NCI-H2107 treated with DMSO at 0.1 percent for 48 hours (cell line): ENCODE measurements around the gene SHQ1.
"Not testable (repeated sequence)": the region's sequence is repeated elsewhere in the genome, so short reads cannot be mapped to it uniquely, and the experiment has no call there.

ENCODE experiments used
- DNase-seq: peaks from one replicate; lab custom pipeline; 2025; ENCODE audit not compliant: unreplicated experiment; lab: John Stamatoyannopoulos, UW

The SHQ1 gene

DNA sequence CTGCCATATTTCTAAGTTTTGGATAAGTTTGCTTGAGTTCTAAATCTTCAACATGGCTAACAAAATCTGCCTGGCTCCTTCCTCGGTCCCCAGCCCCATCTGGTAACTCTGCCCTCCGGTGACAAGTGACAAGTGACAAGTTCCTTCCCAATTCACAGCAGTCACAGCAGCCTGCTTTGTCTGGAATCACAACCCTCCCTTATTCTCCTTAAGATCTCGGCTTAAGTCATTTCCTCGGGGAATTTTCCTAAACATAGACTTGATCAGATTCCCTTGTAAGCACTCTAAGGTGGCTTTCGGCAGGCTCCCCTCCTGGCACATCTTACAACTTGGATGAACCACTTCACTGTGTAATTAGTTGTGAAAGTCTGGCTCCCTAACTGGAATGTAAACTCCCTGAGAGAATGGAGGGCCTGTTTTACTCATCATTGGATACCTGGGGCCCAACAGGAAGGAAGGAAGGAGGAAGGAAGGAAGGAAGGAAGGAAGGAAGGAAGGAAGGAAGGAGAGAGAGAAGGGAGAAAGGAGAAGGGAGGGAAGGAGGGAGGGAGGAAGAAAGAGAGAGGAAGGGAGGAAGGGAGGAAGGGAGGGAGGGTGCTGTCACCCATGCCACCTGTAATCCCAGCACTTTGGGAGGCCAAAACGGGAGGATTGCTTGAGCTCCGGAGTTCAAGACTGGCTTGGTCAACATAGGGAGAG lies 126.4 kb downstream of the SHQ1 start:
- DNase-seq, result no peak

DNA sequence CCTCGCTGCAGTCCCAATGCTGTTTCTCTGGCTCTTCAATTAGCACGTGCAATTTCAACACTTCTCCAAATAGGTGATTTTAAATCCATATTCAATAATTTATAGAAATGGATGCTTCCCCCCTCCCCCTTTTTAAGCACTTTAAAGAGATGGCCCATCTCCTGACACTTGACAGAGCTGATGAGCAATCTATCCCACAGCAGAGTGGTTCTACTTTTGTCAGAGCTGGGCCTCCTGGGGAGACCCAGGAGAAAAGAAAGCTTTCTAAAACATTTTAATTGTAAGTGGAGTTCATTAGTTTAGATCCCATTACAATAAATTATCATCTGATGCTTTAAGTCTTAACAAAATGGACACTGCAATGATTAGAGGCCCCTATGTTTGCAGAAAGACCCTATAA lies 127.7 kb downstream of the SHQ1 start:
- no peak for DNase-seq

DNA sequence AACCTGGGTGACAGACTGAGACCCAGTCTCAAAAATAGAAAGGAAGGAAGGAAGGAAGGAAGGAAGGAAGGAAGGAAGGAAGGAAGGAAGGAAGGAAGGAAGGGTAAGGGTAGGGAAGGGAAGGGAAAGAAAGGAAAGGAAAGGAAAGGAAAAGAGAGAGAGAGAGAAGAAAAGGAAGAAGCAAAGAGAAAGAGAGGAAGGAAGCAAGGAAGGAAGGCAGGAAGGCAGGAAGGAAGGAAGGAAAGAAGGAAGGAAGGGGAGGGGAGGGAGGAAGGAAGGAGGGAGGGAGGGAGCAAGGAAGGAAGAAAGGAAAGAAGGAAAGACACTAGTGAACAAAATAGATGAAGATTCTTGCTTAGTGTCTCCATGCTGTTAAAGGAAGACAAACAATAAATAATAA lies 129.1 kb downstream of the SHQ1 start:
- DNase-seq, result no peak

DNA sequence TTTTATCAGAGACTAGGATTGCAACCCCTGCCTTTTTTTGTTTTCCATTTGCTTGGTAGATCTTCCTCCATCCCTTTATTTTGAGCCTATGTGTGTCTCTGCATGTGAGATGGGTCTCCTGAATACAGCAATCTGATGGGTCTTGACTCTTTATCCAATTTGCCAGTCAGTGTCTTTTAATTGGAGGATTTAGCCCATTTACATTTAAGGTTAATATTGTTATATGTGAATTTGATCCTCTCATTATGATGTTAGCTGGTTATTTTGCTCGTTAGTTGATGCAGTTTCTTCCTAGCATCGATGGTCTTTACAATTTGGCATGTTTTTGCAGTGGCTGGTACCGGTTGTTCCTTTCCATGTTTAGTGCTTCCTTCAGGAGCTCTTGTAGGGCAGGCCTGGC lies 134.1 kb downstream of the SHQ1 start:
- not testable (repeated sequence) for DNase-seq

DNA sequence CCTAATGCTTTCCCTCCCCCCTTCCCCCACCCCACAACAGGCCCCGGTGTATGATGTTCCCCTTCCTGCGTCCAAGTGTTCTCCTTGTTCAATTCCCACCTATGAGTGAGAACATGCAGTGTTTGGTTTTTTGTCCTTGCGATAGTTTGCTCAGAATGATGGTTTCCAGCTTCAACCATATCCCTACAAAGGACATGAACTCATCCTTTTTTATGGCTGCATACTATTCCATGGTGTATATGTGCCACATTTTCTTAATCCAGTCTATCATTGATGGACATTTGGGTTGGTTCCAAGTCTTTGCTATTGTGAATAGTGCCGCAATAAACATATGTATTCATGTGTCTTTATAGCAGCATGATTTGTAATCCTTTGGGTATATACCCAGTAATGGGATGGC lies 137.8 kb downstream of the SHQ1 start:
- DNase-seq, result not testable (repeated sequence)

DNA sequence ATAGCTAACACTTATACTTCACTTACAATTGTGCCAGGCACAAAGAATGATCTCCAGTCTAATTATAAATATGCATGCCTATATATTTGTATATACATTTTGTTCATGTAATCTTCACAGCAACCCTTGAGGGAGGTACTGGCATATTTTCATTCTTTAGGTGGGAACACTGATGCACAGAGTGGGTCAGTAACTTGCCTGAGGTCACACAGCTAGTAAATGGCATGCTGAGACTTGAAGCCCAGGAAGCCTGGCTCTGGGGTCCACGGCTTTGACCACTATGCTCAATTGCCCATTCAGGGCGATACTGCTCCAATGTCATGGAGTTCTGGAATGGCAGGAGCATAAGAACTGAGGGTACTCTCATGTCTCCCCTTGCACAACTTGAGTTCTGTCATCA lies 139.8 kb downstream of the SHQ1 start:
- DNase-seq, result no peak

DNA sequence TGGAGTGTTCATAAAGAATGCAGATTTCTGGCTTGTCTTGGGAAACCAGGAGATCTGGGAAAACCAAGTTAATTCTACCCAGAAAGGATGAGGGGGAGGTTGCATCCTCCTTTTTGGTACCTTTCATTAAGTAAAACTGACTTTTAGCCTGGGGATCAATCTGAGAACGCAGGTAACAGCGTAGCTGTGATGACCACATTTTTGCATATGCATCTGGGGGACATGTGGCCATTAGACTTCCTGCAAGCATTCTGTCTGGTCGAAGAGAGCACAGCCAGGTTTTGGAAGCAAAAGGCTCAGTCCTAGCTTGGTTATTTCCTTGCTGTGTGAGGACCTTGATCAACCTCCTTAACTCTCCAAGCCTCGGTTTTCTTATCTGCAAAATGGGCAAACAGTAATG lies 145.2 kb downstream of the SHQ1 start:
- DNase-seq, result no peak

DNA sequence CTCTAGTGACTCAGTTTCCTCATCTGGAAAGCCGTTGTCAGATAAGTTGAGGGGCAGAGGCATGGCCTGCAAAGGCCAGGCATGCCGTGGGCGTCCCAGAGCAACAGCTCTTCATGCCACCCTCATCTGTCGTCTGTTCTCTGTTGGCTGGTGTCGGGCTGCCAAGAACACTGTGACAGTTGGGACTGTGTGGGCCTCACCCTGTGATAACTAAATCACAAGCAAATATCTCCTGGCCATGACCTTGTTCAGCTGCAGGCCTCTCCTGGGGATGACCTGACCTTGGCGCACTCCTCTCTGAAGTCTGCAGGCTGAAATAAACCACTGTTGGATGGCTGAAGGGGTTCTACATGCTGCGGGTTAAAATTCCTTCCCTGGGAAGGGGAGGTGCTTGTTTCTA lies 145.9 kb downstream of the SHQ1 start:
- no peak for DNase-seq

DNA sequence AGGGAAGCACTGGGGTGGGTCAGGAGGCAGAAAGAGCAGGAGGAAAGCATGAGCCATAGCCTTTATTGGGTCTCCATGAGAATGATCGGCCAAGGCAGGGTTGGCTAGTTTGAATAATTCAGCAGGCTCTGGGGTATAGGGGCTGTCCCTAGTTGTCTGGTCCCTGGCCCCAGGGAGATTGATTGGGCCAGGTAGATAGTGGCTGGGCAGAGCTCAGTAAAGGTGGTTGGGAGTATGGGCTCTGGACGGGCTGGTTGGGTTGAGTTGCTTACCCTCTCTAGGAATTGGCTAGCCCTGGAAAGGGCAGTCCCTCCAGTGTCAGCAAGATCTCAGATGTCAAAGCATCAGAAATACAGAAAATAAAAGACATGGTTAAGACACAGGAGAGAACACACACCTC lies 148.1 kb downstream of the SHQ1 start:
- no peak for DNase-seq

DNA sequence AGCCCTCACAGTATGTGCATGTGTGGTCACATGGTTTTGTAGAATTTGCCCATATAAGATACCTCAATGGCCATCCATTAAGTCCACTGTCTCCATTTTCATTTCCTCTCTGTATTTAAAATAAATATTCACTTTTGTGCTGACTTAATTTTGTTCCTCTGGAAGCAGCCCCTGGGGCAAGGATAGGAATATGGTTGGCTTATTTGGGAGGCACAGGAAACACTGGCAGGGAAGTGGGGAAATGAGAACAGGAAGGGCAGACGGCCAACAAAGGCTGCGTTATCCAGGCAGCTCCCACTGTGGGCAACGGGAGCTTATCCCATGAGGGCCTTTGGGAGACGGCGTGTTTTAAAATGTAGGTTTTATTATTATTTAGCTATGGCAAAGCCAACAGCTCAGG lies 148.6 kb downstream of the SHQ1 start:
- no peak for DNase-seq
